NCI-H1436 treated with DMSO at 0.1 percent for 48 hours (cell line): ENCODE measurements around the gene MIXL1.
"Not testable (repeated sequence)": the region's sequence is repeated elsewhere in the genome, so short reads cannot be mapped to it uniquely, and the experiment has no call there.

Experiments used
- DNase-seq: peaks from one replicate; lab custom pipeline; 2025; lab: John Stamatoyannopoulos, UW

The MIXL1 gene

DNA sequence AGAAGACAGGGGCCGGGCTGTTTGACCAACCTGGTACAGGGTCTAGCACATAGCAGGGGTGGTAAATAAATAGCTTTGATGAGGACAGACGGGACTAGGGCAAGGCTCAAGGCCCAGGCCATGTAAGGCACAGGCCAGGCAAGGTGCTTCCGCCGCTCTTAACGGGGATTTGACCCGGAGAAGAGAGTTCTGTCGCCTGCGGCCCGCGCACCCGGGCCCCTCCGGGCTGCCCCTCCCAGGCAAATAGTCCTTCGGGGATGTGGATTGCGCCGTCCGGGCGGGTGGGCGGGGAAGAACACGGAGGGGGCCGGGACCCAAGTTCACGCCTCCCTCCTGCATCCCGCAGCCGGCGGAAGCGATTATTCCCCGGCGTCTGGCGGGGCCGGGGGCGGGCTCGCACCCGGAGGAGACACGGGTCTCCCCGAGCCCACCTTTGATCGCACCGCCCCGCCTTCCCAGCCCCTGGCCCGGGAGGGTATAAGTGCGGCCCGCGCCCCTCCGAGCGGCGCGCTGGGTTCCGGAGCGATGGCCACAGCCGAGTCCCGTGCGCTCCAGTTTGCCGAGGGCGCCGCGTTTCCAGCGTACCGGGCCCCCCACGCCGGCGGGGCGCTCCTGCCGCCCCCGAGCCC lies at the start of gene MIXL1:
Gene MIXL1 (plus strand): TSS at position 508 of the 629 bp plus-strand sequence. CDS start 18 bp downstream, at position 526.
- no peak for DNase-seq

DNA sequence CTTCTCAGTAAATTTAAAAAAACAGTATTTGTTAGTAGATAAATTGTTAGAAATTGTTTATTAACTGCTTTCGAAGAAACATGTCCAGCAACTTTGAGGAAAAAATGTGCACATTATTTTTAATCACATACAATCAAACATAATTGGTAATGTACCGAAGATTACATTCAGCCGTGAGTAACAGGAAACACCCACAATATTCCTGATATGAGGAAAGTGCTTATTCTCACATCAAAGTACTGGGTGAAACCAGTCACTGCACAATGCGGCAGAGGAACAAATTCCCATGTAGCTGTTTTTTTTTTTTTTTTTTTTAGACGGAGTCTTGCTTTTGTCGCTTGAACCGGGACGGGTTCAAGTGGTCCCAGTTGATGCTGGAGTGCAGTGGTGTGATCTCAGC lies 46.6 kb upstream of the MIXL1 start:
- no peak for DNase-seq

DNA sequence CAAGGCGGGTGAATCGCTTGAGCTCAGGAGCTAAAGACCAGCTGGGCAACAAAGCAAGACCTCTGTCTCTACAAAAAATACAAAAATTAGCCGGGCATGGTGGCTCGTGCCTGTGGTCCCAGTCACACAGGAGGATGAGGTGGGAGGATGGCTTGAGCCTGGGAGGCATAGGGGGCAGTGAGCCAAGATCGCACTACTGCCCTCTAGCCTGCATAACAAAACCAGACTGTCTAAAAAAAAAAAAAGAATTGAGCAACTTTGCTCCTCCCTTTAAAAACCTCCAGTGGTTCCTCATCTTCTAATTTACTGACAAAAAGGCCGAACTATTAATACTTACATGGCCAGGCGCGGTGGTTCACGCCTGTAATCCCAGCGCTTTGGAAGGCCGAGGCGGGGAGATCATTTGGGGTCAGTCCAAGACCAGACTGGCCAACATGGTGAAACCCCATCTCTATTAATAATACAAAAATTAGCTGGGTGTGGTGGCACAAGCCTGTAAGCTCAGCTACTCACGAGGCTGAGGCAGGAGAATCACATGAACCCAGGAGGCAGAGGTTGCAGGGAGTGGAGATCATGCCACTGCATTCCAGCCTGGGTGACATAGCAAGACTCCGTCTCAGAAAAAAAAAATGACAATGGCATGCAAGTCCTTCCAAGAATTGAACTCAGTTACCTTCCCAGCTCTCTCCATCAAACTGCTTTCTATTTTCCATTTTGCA lies 41.3 kb upstream of the MIXL1 start:
- DNase-seq, result no peak

DNA sequence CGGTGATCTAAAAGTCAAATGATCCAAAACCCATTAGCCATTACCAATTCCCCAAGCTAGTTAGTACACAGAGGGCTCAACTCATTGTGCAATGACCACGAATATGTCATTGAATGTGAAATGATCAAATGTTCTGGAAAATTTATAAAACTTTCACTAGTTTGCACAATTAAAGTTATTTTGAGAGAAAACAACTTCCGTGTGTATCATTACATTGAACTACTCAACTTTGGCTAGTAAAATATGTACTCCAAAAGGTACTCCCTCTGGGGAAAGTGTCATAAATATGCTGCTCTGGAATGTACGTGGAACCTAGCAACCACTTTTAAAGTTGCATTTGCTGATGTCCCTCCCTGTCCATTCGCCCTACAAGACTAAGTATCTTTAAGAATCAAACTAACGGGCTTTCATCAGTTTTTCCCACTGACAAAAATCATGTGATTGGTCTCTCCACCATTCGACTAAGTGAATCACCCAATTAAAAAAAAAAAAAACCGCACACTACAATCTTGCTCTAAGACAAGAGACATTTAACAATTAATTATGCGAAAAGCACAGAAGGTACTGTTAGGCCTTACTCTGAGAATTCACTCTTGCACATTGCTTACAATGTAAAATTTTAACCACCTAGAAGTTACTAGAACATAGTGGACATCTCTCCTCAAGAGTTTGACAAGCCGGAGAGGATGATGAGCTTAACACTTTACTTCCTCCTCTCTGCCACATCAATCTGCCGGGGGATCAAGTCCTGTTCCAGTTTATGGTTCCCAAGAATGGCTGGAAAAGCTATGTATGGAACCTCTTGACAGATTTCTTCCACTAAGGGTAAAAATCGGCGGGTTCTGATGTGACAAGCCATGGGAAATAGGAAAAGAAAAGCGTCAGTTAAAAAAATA lies 38.1 kb upstream of the MIXL1 start:
- no peak for DNase-seq

DNA sequence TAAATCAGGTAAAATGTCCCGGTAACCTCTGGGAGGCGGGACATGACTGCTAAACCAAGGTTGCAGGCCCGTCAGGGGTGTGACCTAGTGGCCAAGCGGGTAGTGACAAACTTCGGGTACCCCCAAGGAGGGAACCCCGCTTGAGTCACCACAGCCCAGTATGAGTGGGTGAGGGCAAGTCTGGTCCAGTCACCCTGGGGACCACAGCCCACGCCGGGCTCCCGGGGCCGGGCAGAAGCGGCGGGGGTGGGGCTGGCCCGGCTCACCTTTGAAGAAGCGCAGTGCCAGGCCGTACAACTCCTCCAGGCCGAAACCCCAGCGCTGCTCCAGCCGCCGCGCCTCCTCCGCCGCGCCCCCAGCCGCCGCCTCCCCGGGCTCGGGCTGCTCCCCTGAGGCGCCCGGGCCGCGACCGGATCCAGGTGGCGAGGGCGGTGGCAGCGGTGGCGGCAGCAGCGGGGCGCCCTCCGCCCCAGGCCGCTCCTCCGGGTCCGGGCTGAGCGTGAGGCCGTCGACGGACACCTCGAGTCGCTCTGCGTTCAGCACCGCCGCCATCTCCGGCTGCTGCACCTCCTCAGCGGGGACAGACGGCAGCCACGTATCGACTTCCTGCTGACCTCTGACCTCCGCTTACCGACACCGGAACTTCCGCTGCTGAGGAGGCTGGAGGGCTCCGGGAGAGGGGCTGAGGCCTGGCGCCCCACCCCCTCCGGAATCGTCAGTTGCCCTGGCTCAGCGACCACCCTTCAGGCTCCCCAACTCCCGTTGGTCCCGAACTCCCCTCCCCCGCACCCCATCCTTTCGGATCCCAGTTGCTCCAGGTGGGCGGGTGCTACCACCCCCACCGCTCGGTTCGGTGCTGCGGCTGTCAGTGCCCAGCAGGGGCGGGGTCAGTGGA lies 37.1 kb upstream of the MIXL1 start, which contains the start of gene ACBD3:
Gene ACBD3 (minus strand): TSS at position 618 of the 895 bp plus-strand sequence. CDS start 66 bp downstream, at position 552.
- DNase-seq, result peak; percentile 46

DNA sequence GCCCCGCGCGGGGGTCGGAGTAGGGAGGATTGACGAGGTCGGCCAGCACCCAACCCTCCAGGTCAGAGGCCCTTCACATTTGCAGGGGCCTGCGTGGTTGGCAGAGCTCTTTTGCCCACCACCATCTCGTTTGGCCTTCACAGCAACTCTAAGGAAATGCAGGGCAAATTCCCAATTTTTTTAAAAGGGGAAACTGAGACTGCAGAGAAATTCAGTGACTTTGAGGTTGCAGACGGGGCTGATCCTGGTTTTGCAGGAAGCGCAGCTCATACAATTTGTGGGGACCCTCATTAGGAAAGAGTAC lies 36.5 kb upstream of the MIXL1 start:
- no peak for DNase-seq

DNA sequence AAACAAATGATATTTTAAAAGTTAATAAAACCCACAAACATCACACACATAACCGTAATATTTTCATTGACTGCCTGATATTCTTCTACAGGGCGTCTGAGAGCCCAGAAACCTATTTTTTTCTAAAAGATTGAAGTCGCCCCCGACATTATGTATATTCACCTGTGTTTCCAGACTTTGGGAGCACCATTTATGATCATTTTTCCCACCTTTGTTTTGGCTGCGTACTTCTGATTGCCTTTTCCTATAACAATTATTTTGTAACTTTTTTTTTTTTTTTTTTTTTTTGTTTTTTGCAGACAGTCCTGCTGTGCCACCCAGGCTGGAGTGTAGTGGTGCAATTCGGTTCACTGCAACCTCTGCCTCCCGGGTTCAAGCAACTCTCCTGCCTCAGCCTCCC lies 36.1 kb upstream of the MIXL1 start:
- no peak for DNase-seq

DNA sequence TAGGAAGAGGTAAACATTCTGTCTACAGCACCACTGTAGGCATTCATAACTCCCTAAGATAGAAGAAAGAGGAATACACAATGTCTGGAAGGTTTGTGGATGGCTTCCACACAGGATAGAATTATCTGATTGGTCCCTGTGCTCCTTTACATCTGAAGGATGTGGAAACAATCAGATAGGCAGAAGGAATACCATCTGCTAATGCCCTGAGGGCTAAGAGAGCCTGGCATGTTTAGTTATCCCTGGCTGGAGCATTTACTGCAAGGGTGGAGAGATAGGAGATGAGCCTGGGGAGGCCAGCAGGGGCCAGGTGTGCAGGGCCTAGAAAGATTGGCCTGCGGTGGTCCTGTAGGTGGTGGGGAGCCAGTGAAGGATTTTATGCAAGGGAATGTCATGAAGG lies 28.3 kb upstream of the MIXL1 start:
- DNase-seq, result no peak

DNA sequence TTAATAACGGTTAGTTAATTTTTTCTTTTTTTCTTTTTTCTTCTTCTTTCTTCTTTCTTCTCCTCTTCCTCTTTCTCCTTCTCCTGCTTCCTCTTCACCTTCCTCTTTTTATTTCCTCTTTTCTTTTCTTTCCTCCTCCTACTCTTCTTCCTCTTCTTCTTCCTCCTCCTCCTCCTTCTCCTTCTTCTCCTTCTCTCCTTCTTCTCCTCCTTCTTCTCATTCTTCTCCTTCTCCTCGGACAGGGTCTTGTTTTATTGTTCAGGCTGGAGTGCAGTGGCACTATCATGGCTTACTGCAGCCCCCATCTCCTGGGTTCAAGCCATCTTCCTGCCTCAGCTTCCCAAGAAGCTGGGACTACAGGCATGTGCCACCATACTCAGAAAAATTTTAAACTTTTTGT lies 23.5 kb upstream of the MIXL1 start:
- no peak for DNase-seq

DNA sequence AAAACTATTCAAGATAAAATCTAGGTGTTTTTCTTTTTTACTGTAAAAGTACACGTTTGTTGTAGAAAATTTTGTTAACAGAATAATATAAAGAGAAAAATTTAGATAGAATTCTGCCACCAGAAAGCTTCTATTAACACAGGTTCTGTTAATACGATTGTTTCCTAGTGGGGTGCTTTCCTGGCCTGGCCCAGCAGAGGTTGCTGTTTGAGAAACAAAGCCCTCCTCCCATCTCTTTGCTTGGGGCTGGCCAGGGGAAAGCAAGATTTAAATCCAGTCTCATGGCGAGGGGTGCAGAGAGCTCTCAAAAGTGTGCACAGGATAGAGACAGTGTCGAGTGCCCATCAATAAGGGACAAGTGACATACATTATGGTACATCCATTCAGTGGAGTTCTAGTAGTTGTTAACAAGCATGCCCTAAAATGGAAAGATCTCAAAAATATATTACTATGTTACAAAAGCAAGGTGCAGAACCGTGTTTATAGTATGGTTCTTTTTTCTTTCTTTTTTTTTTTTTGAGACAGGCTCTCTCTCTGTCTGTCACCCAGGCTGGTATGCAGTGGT lies 22.4 kb upstream of the MIXL1 start:
- no peak for DNase-seq

DNA sequence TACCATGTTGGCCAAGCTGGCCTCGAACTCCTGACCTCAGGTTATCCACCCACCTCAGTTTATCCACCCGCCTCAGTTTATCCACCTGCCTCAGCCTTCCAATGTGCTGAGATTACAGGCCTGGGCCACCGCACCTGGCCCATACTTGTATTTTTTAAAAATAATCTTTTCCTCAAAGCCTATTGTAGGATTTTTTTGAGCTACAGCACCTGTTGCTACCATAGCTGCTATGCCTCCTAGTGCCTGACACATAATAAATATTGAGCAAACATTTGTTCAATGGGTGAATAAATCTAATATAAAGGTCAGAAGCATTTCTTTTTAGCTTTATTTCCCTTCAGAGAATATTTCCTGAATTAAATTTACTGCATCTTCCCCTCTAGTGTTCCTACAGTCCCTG lies 21.2 kb upstream of the MIXL1 start:
- no peak for DNase-seq

DNA sequence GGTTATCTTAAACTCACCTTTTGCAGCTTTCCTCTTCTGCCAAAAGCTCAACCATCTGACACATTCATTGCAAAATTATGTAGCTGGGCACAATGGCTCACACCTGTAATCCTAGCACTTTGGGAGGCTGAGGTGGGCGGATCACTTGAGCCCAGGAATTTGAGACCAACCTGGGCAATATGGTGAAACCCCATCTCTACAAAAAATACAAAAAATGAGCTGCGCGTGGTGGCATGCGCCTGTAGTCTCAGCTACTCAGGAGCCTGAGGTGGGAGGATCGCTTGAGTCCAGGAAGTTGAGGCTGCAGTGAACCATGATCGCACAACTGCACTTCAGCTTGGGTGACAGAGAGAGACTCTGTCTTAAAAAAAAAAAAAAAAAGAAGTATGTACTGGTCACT lies 20.8 kb upstream of the MIXL1 start:
- not testable (repeated sequence) for DNase-seq

DNA sequence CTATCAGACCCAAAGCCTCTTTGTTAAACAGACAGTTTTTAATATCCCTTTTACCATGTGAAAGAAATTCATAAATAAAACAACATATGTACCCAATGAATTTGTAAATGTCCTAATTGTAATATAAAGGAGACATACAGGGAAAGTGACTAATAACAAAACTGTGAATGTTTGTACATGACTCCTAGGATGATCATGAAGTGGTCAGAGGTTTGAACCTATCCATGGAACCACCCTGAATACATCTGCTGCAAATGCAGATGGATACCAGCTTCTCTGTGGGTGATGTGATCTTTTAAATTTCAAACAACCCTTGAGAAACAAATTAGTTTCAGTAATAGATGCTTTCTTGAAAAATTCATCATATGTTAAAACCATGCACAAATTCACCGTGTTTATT lies 20.2 kb upstream of the MIXL1 start:
- no peak for DNase-seq

DNA sequence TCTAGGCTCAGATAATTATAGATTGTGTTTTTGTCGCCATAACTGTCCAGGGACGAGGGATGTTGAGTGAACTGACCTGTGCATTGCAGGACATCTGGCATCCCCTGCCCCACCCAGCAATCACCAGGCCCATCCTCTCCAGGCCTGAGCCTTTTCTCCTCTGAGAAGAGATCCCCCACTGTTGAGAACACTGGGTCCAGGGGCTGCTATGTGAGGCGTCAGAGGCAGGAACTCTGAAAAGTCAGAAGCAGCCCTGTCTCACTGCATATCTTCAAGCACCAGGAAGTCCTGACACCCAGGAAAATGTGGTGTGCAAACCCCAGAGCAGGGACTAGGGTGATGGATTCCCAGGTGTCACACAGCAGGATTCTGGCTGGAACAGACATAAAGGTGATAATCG lies 19.8 kb upstream of the MIXL1 start:
- no peak for DNase-seq

DNA sequence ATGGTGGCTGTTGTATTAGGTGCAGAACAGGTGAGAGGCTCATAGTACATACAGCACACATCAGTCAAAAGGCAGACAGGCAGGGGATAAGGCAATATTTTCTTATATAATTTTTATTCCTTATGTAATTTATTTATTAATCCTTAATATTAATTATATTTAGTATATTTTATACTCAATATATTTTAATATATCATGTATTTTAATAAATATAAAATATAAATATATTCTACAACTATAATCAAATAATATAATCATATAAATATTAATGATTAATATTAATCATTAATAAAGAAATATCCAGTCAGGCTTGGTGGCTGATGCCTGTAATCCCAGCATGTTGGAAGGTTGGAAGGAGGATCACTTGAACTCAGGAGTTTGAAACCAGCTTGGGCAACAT lies 19.3 kb upstream of the MIXL1 start:
- DNase-seq, result no peak

DNA sequence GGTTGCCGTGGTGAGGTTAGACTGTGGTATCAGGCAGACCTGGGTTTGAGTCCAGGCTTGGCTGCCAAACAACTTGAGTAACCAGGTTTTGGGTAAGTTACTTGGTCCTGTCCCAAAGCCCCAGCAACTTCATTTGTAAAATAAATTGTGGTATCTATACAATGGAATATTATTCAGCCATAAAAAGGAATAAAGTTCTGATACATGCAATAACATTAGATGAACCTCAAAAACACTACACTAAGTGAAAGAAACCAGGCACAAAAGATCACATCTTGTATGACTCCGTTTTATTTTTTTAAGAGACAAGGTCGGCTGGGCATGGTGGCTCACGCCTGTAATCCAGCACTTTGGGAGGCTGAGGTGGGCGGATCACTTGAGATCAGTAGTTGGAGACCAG lies 16.4 kb upstream of the MIXL1 start:
- no peak for DNase-seq

DNA sequence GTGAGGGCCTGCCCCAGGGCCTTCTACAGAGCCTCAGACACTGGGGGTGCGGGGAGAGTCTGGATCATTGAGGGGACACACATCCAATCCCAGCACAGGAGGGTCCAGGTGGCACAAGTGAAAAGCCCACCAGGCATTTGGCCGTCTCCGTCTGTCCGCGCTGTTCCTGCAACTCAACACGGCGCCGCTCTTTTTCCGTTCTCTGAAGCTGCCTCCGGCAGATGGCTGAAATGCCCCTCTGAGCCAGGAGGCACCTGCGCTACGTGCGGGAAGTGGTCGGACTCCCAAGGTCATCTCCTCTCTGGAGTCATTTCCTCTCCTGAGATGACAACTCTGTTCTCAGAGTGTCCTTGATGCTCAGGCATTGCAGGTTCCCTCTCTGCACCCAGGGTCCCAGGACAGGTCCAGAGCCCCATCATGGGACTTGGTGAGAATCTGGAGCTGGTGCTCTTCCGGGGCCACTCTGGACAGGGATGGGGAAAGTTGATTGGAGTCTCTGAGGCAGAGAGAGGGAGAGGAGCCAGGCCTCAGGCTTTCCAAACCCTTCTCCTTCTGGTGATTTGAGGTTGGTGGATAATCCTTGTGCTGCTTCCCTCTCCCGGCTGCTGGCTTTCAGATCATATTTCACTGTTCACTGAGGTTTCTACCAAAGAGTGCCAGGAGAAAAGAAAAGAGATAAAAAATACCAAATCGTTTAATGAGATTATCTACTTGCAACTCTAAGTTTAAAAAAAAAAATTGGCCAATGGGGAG lies 14.0 kb upstream of the MIXL1 start:
- DNase-seq, result no peak

DNA sequence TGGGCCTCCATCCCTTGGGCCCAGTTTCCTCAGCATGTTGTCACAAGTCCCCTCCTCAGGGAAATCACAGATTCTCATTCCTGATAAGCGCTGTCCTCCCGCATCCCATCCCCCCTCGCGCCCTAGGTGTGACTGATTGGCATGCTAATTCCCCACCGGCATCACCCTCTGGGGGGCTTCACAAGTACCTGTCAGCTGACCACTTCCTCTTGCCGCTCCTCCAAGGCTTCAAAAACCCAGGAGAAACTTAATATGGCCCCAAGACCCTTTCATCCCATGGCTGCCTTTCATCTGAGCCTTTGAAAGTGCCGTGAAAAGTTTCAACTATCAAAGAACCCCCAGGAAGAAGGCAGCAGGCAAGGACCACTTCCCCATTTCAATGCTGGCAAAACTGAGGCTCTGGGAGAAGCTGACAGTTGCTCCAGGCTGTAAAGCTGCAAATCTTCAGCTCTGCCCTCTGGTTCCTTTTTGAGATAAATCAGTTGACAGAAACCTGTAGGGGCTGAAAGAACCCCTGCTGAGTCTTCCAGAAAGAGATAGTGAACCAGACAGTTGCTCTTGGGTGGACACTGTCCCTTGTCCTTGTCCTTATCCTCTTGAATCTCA lies 12.8 kb upstream of the MIXL1 start:
- no peak for DNase-seq

DNA sequence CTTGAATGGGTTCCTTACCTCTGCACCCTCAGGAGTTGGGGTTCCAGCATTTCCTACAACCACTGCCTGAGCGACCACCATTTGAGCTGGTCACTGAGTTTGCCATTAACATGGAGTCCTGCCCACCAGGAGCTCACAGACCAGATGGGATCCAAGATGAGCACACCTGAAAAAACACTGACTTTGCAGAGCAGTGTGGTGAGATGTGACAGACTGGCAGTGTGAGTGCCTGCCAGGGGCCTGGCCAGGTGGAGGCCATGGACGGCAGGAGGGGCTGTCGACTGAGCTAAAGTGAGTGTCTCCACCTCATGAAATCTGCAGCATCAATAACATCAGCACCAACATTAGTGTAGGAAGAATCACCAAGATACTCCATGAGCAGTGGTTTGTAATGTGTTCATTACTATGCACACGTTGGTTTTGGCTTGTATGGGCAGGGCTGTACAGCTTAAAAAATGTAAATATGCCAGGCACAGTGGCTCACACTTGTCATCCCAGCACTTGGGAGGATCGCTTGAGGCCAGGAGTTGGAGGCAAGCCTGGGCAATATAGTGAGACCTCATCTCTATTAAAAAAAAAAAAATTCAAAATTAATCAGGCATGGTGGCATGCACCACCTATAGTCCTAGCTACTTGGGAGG lies 12.2 kb upstream of the MIXL1 start:
- DNase-seq, result no peak

DNA sequence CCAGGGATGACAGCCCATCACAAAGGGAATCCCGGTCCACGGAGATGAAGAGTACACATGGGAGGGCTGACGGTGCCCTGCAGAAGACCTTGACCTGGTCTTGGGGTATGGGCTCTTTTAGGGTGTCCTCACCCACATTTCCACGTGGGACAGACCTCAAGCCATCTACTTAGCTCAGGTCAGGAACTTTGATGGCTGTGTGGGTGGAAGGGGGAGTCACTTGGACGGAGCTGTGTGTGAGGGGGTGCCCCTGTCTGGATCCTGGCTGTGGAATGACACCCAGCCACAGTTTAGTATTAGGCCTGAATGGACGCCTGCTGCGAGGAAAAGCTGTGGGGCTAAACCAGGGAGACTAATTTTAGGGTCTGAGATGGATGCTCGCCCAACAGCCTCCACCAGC lies 10.9 kb upstream of the MIXL1 start:
- DNase-seq, result no peak
